Measurements from ENCODE around the gene ATP8A1. TPM values are rescaled to one million over a fixed set of nuclear protein-coding genes. Genes with fewer than 3 reads are reported as not detected.
"Not testable (repeated sequence)": the region's sequence is repeated elsewhere in the genome, so short reads cannot be mapped to it uniquely, and the experiment has no call there.

The ATP8A1 gene
- total RNA-seq, 2 donors from 2014 or later = 17.0 to 29.2 TPM

DNA sequence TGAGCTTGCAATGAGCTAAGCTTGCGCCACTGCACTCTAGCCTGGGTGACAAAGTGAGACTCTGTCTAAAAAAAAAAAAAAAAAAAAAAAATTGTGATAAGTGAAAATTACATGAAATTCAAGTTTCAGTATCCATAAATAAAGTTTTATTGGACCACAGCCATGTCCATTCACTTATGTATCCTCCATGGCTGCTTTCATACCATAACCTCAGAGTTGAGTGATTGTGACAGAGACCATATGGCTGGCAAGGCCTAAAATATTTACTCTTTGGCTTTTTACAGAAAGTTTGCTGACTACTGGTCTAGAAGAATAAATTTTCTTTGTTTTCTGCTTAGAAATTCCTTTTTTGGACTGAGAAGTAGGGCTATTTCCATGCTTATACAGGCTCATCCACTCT, 271.4 kb downstream of the ATP8A1 start:
- H3K4me1 Mint-ChIP-seq = no peaks in the 10 kb centered on the region
- no peak for ATAC-seq (replicated peaks)
- H3K4me3 Mint-ChIP-seq = no peak overlapping the region

GRCh38 chr4:42381666-42382065, 275.2 kb downstream of the ATP8A1 start:
- ATAC-seq (replicated peaks) = no peak
- Mint-ChIP-seq H3K27me3 (peaks cover 24% of the 10 kb centered on the region), H3K36me3 (ENCODE audit: low read depth) (no peaks in the 10 kb centered on the region), H3K4me1 (no peaks in the 10 kb centered on the region), H3K4me3 (no peak overlapping the region), H3K27ac (no peak overlapping the region), H3K9me3 (peaks cover 2% of the 10 kb centered on the region)

More for the DNA sequence above, 271.4 kb downstream of the ATP8A1 start:
- Mint-ChIP-seq H3K9me3 (peaks cover 6% of the 10 kb centered on the region), H3K27ac (no peak overlapping the region), H3K27me3 (peaks cover 13% of the 10 kb centered on the region), H3K36me3 (ENCODE audit: low read depth) (no peaks in the 10 kb centered on the region)

DNA sequence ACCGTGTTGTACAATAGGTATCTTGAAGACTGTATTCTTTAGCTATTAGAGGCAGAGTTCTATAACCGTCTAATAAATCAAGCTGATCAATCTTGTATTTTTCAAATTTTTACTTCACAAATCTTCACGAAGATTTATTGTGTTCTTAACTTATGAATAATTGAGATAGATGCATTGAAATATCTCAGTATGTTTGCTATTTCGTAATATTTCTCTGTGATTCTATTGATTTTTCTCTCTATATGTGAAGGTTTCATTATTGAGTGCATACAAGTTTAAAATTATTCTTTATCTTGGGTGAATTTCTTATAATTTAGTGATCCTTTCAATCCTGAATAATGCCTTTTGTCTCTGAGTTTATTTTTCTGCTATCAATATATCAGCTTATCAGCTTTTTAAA, 279.4 kb downstream of the ATP8A1 start:
- Mint-ChIP-seq H3K27me3 (peaks cover 32% of the 10 kb centered on the region), H3K4me3 (no peak overlapping the region), H3K9me3 (no peaks in the 10 kb centered on the region), H3K27ac (no peak overlapping the region), H3K4me1 (no peaks in the 10 kb centered on the region), H3K36me3 (ENCODE audit: low read depth) (no peaks in the 10 kb centered on the region)
- no peak for ATAC-seq (replicated peaks)

DNA sequence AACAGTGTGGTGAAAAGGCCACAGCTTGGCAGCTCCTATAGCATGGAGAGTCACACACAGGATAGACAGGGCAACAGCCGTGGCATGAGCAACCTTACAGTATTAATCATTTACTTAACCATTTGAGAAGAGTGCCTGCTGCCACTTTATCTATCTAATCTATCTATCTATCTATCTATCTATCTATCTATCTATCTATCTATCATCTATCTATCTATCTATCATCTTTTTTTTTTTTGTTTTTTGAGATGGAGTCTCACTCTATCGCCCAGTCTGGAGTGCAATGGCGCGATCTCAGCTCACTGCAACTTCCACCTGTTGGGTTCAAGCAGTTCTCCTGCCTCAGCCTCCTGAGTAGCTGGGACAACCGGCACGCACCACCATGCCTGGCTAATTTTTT, 284.6 kb downstream of the ATP8A1 start:
- not testable (repeated sequence) for H3K9me3 Mint-ChIP-seq; H3K27ac Mint-ChIP-seq; H3K4me1 Mint-ChIP-seq; H3K4me3 Mint-ChIP-seq; ATAC-seq (replicated peaks); H3K36me3 Mint-ChIP-seq (ENCODE audit: low read depth)
- H3K27me3 Mint-ChIP-seq = peaks cover 14% of the 10 kb centered on the region

- Mint-ChIP-seq H3K9me3 (no peaks in the 10 kb centered on the region), H3K36me3 (ENCODE audit: low read depth) (no peaks in the 10 kb centered on the region), H3K4me3 (no peak overlapping the region), H3K4me1 (no peaks in the 10 kb centered on the region), H3K27me3 (peaks cover 15% of the 10 kb centered on the region), H3K27ac (no peak overlapping the region)
- no peak for ATAC-seq (replicated peaks)
Observed at GRCh38 chr4:42371305-42372252, 285.3 kb downstream of the ATP8A1 start.

- H3K27me3 Mint-ChIP-seq = peaks cover 9% of the 10 kb centered on the region
- H3K27ac Mint-ChIP-seq = no peak overlapping the region
- no peaks in the 10 kb centered on the region for H3K36me3 Mint-ChIP-seq (ENCODE audit: low read depth)
- H3K4me3 Mint-ChIP-seq = no peak overlapping the region
- no peak for ATAC-seq (replicated peaks)
- H3K4me1 Mint-ChIP-seq = no peaks in the 10 kb centered on the region
- H3K9me3 Mint-ChIP-seq = no peaks in the 10 kb centered on the region
Observed at GRCh38 chr4:42369489-42369888, 287.4 kb downstream of the ATP8A1 start.

- no peaks in the 10 kb centered on the region for H3K4me1 Mint-ChIP-seq
- ATAC-seq (replicated peaks) = no peak
- no peaks in the 10 kb centered on the region for H3K9me3 Mint-ChIP-seq
- H3K27ac Mint-ChIP-seq = no peak overlapping the region
- H3K27me3 Mint-ChIP-seq = peaks cover 18% of the 10 kb centered on the region
- H3K4me3 Mint-ChIP-seq = no peak overlapping the region
- no peaks in the 10 kb centered on the region for H3K36me3 Mint-ChIP-seq (ENCODE audit: low read depth)
Observed at GRCh38 chr4:42366959-42367358, 289.9 kb downstream of the ATP8A1 start.

- no peaks in the 10 kb centered on the region for H3K36me3 Mint-ChIP-seq (ENCODE audit: low read depth)
- H3K27ac Mint-ChIP-seq = no peak overlapping the region
- H3K27me3 Mint-ChIP-seq = peaks cover 22% of the 10 kb centered on the region
- no peaks in the 10 kb centered on the region for H3K4me1 Mint-ChIP-seq
- no peak overlapping the region for H3K4me3 Mint-ChIP-seq
- no peaks in the 10 kb centered on the region for H3K9me3 Mint-ChIP-seq
- no peak for ATAC-seq (replicated peaks)
Observed at GRCh38 chr4:42364266-42365053, 292.4 kb downstream of the ATP8A1 start.

DNA sequence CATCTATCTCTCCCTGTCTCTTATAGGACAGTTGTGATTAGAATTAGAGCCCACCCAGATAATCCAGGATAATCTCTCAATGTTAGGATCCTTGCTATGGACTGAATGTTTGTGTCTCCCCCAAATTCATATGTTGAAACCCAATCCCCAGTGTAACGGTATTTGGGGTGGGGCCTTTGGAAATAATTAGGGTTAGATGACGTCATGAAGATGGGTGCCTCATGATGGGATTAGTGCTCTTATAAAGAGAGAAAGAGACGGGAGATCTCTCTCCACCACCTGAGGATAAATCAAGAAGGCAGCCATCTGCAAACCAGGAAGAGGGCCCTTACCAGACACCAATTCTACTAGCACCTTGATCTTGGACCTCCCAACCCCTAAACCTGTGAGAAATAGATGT, 293.3 kb downstream of the ATP8A1 start:
- peaks cover 26% of the 10 kb centered on the region for H3K27me3 Mint-ChIP-seq

DNA sequence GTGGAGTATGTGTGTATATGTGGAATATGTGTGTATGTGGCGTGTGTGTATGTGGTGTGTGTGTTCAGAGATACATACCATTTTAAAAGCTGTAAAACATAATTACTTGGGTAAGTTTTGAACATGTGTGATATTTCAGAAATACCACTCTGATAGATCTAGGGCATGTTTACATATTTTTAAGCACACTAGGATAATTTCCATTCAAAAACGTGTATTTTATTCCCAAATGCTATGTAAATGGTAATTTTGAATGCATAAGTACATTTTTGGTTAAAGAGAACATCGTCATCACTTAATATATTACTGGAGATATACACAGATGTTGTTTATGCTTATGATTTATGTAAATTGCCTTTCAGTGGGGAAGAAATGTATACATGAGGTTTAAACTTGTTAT, 294.3 kb downstream of the ATP8A1 start:
- peaks cover 27% of the 10 kb centered on the region for H3K27me3 Mint-ChIP-seq
- no peak overlapping the region for H3K27ac Mint-ChIP-seq
- H3K36me3 Mint-ChIP-seq (ENCODE audit: low read depth) = no peaks in the 10 kb centered on the region
- H3K9me3 Mint-ChIP-seq = no peaks in the 10 kb centered on the region
- ATAC-seq (replicated peaks) = no peak
- no peaks in the 10 kb centered on the region for H3K4me1 Mint-ChIP-seq
- H3K4me3 Mint-ChIP-seq = no peak overlapping the region

More for the DNA sequence above, 293.3 kb downstream of the ATP8A1 start:
- H3K4me3 Mint-ChIP-seq = no peak overlapping the region
- H3K27ac Mint-ChIP-seq = no peak overlapping the region
- no peak for ATAC-seq (replicated peaks)
- no peaks in the 10 kb centered on the region for H3K4me1 Mint-ChIP-seq
- no peaks in the 10 kb centered on the region for H3K36me3 Mint-ChIP-seq (ENCODE audit: low read depth)
- no peaks in the 10 kb centered on the region for H3K9me3 Mint-ChIP-seq

- no peaks in the 10 kb centered on the region for H3K4me1 Mint-ChIP-seq
- H3K4me3 Mint-ChIP-seq = no peak overlapping the region
- H3K27ac Mint-ChIP-seq = no peak overlapping the region
- peaks cover 30% of the 10 kb centered on the region for H3K27me3 Mint-ChIP-seq
- no peak for ATAC-seq (replicated peaks)
- no peaks in the 10 kb centered on the region for H3K9me3 Mint-ChIP-seq
- no peaks in the 10 kb centered on the region for H3K36me3 Mint-ChIP-seq (ENCODE audit: low read depth)
Observed at GRCh38 chr4:42361456-42361855, 295.4 kb downstream of the ATP8A1 start.

GRCh38 chr4:42360256-42360669, 296.6 kb downstream of the ATP8A1 start:
- no peak for ATAC-seq (replicated peaks)
- H3K27me3 Mint-ChIP-seq = peaks cover 42% of the 10 kb centered on the region
- H3K27ac Mint-ChIP-seq = no peak overlapping the region

GRCh38 chr4:42359711-42360110, 297.2 kb downstream of the ATP8A1 start:
- Mint-ChIP-seq H3K36me3 (ENCODE audit: low read depth) (no peaks in the 10 kb centered on the region), H3K4me1 (no peaks in the 10 kb centered on the region), H3K9me3 (no peaks in the 10 kb centered on the region), H3K4me3 (no peak overlapping the region), H3K27me3 (peaks cover 46% of the 10 kb centered on the region), H3K27ac (no peak overlapping the region)
- no peak for ATAC-seq (replicated peaks)

More at GRCh38 chr4:42360256-42360669, 296.6 kb downstream of the ATP8A1 start:
- Mint-ChIP-seq H3K4me3 (no peak overlapping the region), H3K36me3 (ENCODE audit: low read depth) (no peaks in the 10 kb centered on the region), H3K9me3 (no peaks in the 10 kb centered on the region), H3K4me1 (no peaks in the 10 kb centered on the region)
